ENCODE results near the gene UNC80.

- no peak for TF ChIP-seq CTCF (IDR thresholded peaks at IDR 0.05)
- no peak for TF ChIP-seq POLR2A (IDR thresholded peaks at IDR 0.05)
These were observed 227.0 kb downstream of the UNC80 start for GRCh38 chr2:209998596-209998995.

Measured in Peyer's patch (tissue), 4 donors.